Tibial nerve (tissue), 3 donors: Measurements from ENCODE around the gene SBNO2.

ENCODE experiments used
- CTCF ChIP-seq, 5 experiments: fragments of 200-600 bp in 3 of 5; fragments of 450-650 bp in 2 of 5; sonication (generic) in 3 of 5; IDR thresholded peaks; one replicate each; pipeline ENCODE4 v1.5.1; 2016 to 2019; ENCODE audit warnings: antibody characterized with exemption in 5 of 5, mild to moderate bottlenecking in 3 of 5, moderate library complexity in 2 of 5
- POLR2A ChIP-seq, 2 donors: fragments of 450-650 bp; IDR thresholded peaks; one replicate each; pipeline ENCODE4 v1.6.1; 2017; ENCODE audit warnings: antibody characterized with exemption in 2 of 2, mild to moderate bottlenecking in 2 of 2, moderate library complexity in 2 of 2

DNA sequence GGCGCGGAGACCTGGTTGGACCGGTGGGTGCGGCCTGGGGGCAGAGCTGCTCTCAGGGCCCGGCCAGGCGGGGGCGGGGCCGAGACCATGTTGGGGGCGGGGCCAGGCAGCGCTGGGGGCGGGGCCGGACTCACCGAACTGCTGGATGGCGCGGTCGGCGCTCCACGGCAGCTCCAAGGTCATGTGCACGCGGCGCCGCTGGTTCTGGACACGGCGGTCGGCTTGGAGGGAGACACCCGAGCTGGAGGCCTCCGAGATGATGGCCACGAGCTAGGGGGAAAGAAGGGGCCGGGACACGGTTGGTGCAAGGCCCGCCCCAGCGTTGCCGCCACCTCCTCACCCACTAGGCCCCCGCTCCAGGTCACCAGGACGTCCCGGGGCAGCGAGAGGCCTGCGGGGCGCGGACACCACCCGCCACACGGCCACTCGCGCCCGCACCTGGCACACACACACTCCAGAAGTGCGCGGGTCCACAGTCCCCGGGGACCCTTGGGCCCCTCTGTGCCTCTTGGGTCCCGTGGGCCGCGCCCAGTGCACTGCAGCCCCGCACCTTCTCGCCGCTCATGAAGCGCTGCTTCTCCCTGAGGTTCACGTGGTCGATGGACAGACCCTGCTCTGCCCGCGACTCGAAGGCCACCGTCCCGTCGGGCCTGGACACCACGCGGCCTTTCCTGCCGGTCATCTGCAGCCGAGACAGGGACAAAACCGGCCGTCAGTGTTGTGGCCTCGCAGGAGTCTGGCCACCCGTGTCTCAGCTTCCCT is 61.6 kb downstream of the SBNO2 start:
- no peak for TF ChIP-seq CTCF (IDR thresholded peaks at IDR 0.05)
- TF ChIP-seq POLR2A (IDR thresholded peaks at IDR 0.05): no peak
